ENCODE data around the gene SLC15A3.

GRCh38 chr11:60935676-60936442 lies 16.1 kb downstream of the SLC15A3 start:
- TF ChIP-seq CTCF (conservative IDR thresholded peaks at IDR 0.05) (no peak), EZH2 (IDR thresholded peaks at IDR 0.05; ENCODE audit: low read depth) (no peak)

All from PC-9 (cell line).